H1 (cell line): ENCODE measurements around the gene GAST. TPM values are rescaled to one million over a fixed set of nuclear protein-coding genes. Genes with fewer than 3 reads are reported as not detected.

ENCODE experiments used
- CTCF ChIA-PET: fragments of 300-600 bp; sonication (Branson Sonifier 250); formaldehyde crosslinking; loops from one replicate; lab custom pipeline; 2021; ENCODE audit not compliant: partially characterized antibody; lab: Charles Lee
- POLR2A ChIA-PET: fragments of 300-600 bp; sonication (Branson Sonifier 250); formaldehyde crosslinking; loops from one replicate; lab custom pipeline; 2021; ENCODE audit warnings: inconsistent platforms; ENCODE audit not compliant: partially characterized antibody; lab: Charles Lee
- DNase-seq, 2 experiments: peaks; one replicate each; pipeline versions ENCODE4 v3.0.0 to v3.0.0-alpha.2; 2010 to 2022; ENCODE audit warnings: low spot score in 2 of 2, low read depth in 1 of 2, mixed read lengths in 1 of 2
- FAIRE-seq: peaks from 2 replicates; lab custom pipeline; 2011; peaks lifted over from hg19 to GRCh38; lab: Jason Lieb, UNC
- H2AFZ ChIP-seq: 2 replicates; pipeline ENCODE4 v1.8.1; 2012; ENCODE audit warnings: low read length, inconsistent platforms
- H2AK5ac ChIP-seq: 2 replicates; pipeline ENCODE4 v1.6.1; 2013; ENCODE audit warnings: low read depth, low read length
- H2BK120ac ChIP-seq: replicated peaks from 2 replicates; pipeline ENCODE3; 2013; ENCODE audit warnings: low read depth, low read length, inconsistent platforms
- H2BK12ac ChIP-seq: 2 replicates; pipeline ENCODE4 v1.6.1; 2013; ENCODE audit warnings: low read depth, low read length
- H2BK15ac ChIP-seq: 2 replicates; pipeline ENCODE4 v1.6.1; 2013; ENCODE audit warnings: low read length
- H2BK20ac ChIP-seq: 2 replicates; pipeline ENCODE4 v1.6.1; 2013; ENCODE audit warnings: low read length
- H2BK5ac ChIP-seq: 2 replicates; pipeline ENCODE4 v1.6.1; 2013; ENCODE audit warnings: low read depth, low read length
- H3K14ac ChIP-seq: 2 replicates; pipeline ENCODE4 v1.6.1; 2013; ENCODE audit warnings: inconsistent platforms; ENCODE audit not compliant: insufficient read length
- H3K18ac ChIP-seq: 2 replicates; pipeline ENCODE4 v1.6.1; 2013; ENCODE audit warnings: low read length; ENCODE audit errors: extremely low read depth
- H3K23ac ChIP-seq: 2 replicates; pipeline ENCODE4 v1.6.1; 2013; ENCODE audit warnings: inconsistent platforms; ENCODE audit not compliant: insufficient read length
- H3K23me2 ChIP-seq: 2 replicates; pipeline ENCODE4 v1.6.1; 2013; ENCODE audit warnings: low read depth, low read length
- H3K27ac ChIP-seq: 2 replicates; pipeline ENCODE4 v1.6.1; 2011; ENCODE audit warnings: low read depth, low read length, inconsistent platforms
- H3K27me3 ChIP-seq, 4 experiments: replicated peaks in 1 of 4; 1 replicate in 1 of 4; 2 replicates in 3 of 4; pipeline versions ENCODE4 v1.6.1 to v1.8.1; 2011 to 2013; ENCODE audit warnings: low read length in 3 of 4, mild to moderate bottlenecking in 3 of 4, inconsistent platforms in 2 of 4, mixed read lengths in 2 of 4, moderate library complexity in 1 of 4; ENCODE audit not compliant: control insufficient read depth in 3 of 4, insufficient read depth in 3 of 4; ENCODE audit errors: extremely low read depth in 1 of 4
- H3K36me3 ChIP-seq, 4 experiments: 2 replicates each; pipeline versions ENCODE4 v1.6.1 to v1.8.1; 2011 to 2013; ENCODE audit warnings: mild to moderate bottlenecking in 4 of 4, low read length in 3 of 4, moderate library complexity in 2 of 4, control low read depth in 1 of 4, inconsistent platforms in 1 of 4; ENCODE audit not compliant: insufficient read depth in 4 of 4, control insufficient read depth in 2 of 4
- H3K4ac ChIP-seq: replicated peaks from 2 replicates; pipeline ENCODE3; 2013; ENCODE audit warnings: low read length, low read depth, mixed read lengths, inconsistent platforms; ENCODE audit not compliant: insufficient read length
- H3K4me1 ChIP-seq, 4 experiments: replicated peaks in 1 of 4; 1 replicate in 1 of 4; 2 replicates in 3 of 4; pipeline versions ENCODE4 v1.6.1 to v1.8.1; 2011 to 2013; ENCODE audit warnings: low read length in 3 of 4, inconsistent platforms in 2 of 4, mixed read lengths in 1 of 4; ENCODE audit not compliant: insufficient read depth in 4 of 4, control insufficient read depth in 3 of 4
- H3K4me2 ChIP-seq, 2 experiments: 2 replicates each; pipeline versions ENCODE4 v1.6.1 to v1.8.1; 2011 to 2013; ENCODE audit warnings: low read depth in 2 of 2, low read length in 2 of 2, control low read depth in 1 of 2, inconsistent platforms in 1 of 2, mild to moderate bottlenecking in 1 of 2; ENCODE audit not compliant: insufficient read depth in 1 of 2
- H3K4me3 ChIP-seq, 4 experiments: fragments of 200-600, 300-600 bp in 1 of 4; sonication (generic), shearing (Covaris generic), sonication (Bioruptor Twin) in 1 of 4; 2 replicates each; pipeline versions ENCODE4 v1.5.1 to v1.8.1; 2011 to 2016; ENCODE audit warnings: low read length in 4 of 4, low read depth in 3 of 4, control low read depth in 2 of 4, inconsistent platforms in 2 of 4, mild to moderate bottlenecking in 2 of 4, mixed read lengths in 1 of 4, moderate library complexity in 1 of 4; ENCODE audit not compliant: insufficient read depth in 2 of 4; ENCODE audit errors: extremely low read depth in 1 of 4
- H3K56ac ChIP-seq: replicated peaks from 2 replicates; pipeline ENCODE3; 2013; ENCODE audit warnings: low read depth, mild to moderate bottlenecking, mixed read lengths, low read length, inconsistent platforms; ENCODE audit not compliant: insufficient read length
- H3K79me1 ChIP-seq: 2 replicates; pipeline ENCODE4 v1.6.1; 2013; ENCODE audit warnings: low read depth, low read length, control low read depth
- H3K79me2 ChIP-seq, 2 experiments: 2 replicates each; pipeline versions ENCODE4 v1.6.1 to v1.8.1; 2012 to 2013; ENCODE audit warnings: low read length in 2 of 2, mild to moderate bottlenecking in 2 of 2, inconsistent platforms in 1 of 2; ENCODE audit not compliant: insufficient read depth in 2 of 2, control insufficient read depth in 1 of 2
- H3K9ac ChIP-seq, 4 experiments: replicated peaks in 1 of 4; 1 replicate in 1 of 4; 2 replicates in 3 of 4; pipeline versions ENCODE4 v1.6.1 to v1.8.1; 2011 to 2013; ENCODE audit warnings: low read depth in 3 of 4, low read length in 3 of 4, control low read depth in 2 of 4, mild to moderate bottlenecking in 2 of 4, moderate library complexity in 2 of 4, inconsistent platforms in 1 of 4; ENCODE audit errors: extremely low read depth in 1 of 4
- H3K9me3 ChIP-seq, 2 experiments: 2 replicates each; pipeline versions ENCODE4 v1.6.1 to v1.8.1; 2012 to 2013; ENCODE audit warnings: mild to moderate bottlenecking in 2 of 2, moderate library complexity in 2 of 2, control low read depth in 1 of 2, inconsistent platforms in 1 of 2, low read depth in 1 of 2, low read length in 1 of 2, mixed read lengths in 1 of 2; ENCODE audit not compliant: insufficient read depth in 2 of 2
- H4K20me1 ChIP-seq, 2 experiments: replicated peaks in 1 of 2; 2 replicates each; pipeline versions ENCODE3 to v1.8.1; 2011 to 2013; ENCODE audit warnings: inconsistent platforms in 2 of 2, low read length in 2 of 2, mild to moderate bottlenecking in 1 of 2; ENCODE audit not compliant: insufficient read depth in 2 of 2, control insufficient read depth in 1 of 2
- H4K5ac ChIP-seq: 2 replicates; pipeline ENCODE4 v1.6.1; 2013; ENCODE audit warnings: low read length, low read depth, mixed read lengths, inconsistent platforms; ENCODE audit not compliant: insufficient read length
- H4K8ac ChIP-seq: 2 replicates; pipeline ENCODE4 v1.8.0; 2013; ENCODE audit warnings: mild to moderate bottlenecking, moderate library complexity, low read length, inconsistent platforms; ENCODE audit not compliant: insufficient read depth; ENCODE audit errors: extremely low read depth
- H4K91ac ChIP-seq: replicated peaks from 2 replicates; pipeline ENCODE3; 2013; ENCODE audit warnings: low read length, mixed read lengths, inconsistent platforms; ENCODE audit not compliant: insufficient read length
- CHD2 ChIP-seq: IDR thresholded peaks from 2 replicates; pipeline ENCODE4 v1.6.1; 2012; ENCODE audit warnings: low read length, improper control_type of control experiment
- E2F6 ChIP-seq: IDR thresholded peaks from 2 replicates; pipeline ENCODE4 v1.6.1; 2012; ENCODE audit warnings: inconsistent platforms
- EZH2 ChIP-seq: fragments of 200-600 bp; sonication (generic); IDR thresholded peaks from 2 replicates; pipeline ENCODE4 v1.7.1; 2012; ENCODE audit warnings: low read depth, mild to moderate bottlenecking, moderate library complexity, low read length, inconsistent platforms; ENCODE audit not compliant: severe bottlenecking
- GTF2F1 ChIP-seq: IDR thresholded peaks from 2 replicates; pipeline ENCODE4 v1.6.1; 2012; ENCODE audit warnings: low read depth, low read length, improper control_type of control experiment, borderline replicate concordance
- HDAC2 ChIP-seq, 2 experiments: fragments of 300-600 bp in 1 of 2; sonication (generic) in 1 of 2; IDR thresholded peaks; 2 replicates each; pipeline ENCODE4 v1.6.1; 2011 to 2012; ENCODE audit warnings: low read depth in 2 of 2, low read length in 2 of 2, mild to moderate bottlenecking in 2 of 2, moderate library complexity in 2 of 2, borderline replicate concordance in 1 of 2, inconsistent platforms in 1 of 2
- KDM4A ChIP-seq: IDR thresholded peaks from one replicate; pipeline ENCODE4 v1.7.1; 2012; ENCODE audit warnings: low read depth, mild to moderate bottlenecking, moderate library complexity, low read length, inconsistent platforms; ENCODE audit not compliant: severe bottlenecking
- MAFK ChIP-seq: IDR thresholded peaks from 2 replicates; pipeline ENCODE4 v1.6.1; 2012; ENCODE audit warnings: low read depth, mild to moderate bottlenecking, improper control_type of control experiment, low read length
- NRF1 ChIP-seq: IDR thresholded peaks from 2 replicates; pipeline ENCODE4 v1.6.1; 2011; ENCODE audit warnings: mild to moderate bottlenecking, low read depth, low read length, improper control_type of control experiment
- RAD21 ChIP-seq, 2 experiments: IDR thresholded peaks in 1 of 2; conservative IDR thresholded peaks in 1 of 2; 2 replicates each; pipeline ENCODE4 v1.6.1; 2011; ENCODE audit warnings: low read depth in 2 of 2, low read length in 2 of 2, improper control_type of control experiment in 1 of 2, inconsistent platforms in 1 of 2, mild to moderate bottlenecking in 1 of 2, moderate library complexity in 1 of 2
- RNF2 ChIP-seq: fragments of 200-900, 300-1000 bp; sonication (generic); IDR thresholded peaks from 2 replicates; pipeline ENCODE4 v1.7.1; 2016; ENCODE audit warnings: borderline replicate concordance, low read depth, mild to moderate bottlenecking, antibody characterized with exemption, low read length; ENCODE audit not compliant: poor library complexity, severe bottlenecking; ENCODE audit errors: missing control alignments
- SAP30 ChIP-seq: fragments of 300-600 bp; sonication (generic); IDR thresholded peaks from 2 replicates; pipeline ENCODE4 v1.7.1; 2012; ENCODE audit warnings: low read length, moderate library complexity, mild to moderate bottlenecking, inconsistent platforms; ENCODE audit not compliant: insufficient read depth, insufficient replicate concordance
- WGBS, 2 experiments: shearing (Covaris generic) in 1 of 2; methylation state at CpG; one replicate each; pipeline versions ENCODE4 v1.1.6 to v1.1.7; 2013 to 2015; ENCODE audit warnings: low lambda C conversion rate in 2 of 2, mixed read lengths in 2 of 2, inconsistent platforms in 1 of 2, low coverage in 1 of 2, missing lambda C conversion rate in 1 of 2; ENCODE audit not compliant: insufficient replicate concordance in 2 of 2, insufficient coverage in 1 of 2, insufficient read length in 1 of 2; ENCODE audit errors: extremely low coverage in 1 of 2, missing lambda C conversion rate in 1 of 2; 5-methylcytosine and 5-hydroxymethylcytosine counted together
- polyA plus RNA-seq, 7 experiments: library from polyadenylated mRNA; depleted of rRNA in 3 of 7; stranded (reverse) in 5 of 7; unstranded in 2 of 7; fragments of >200 nt in 5 of 7; fragments of 200-250 nt in 2 of 7; gene quantifications; 1 replicate in 5 of 7; 2 replicates in 1 of 7; 4 replicates in 1 of 7; pipeline versions ENCODE4 v1.2.1 to v1.2.3, GENCODE V29; 2011 to 2013; ENCODE audit warnings: missing spikeins in 2 of 7, mixed read lengths in 2 of 7
- total RNA-seq: library from RNA; stranded (reverse); fragmentation: NEBNext Ultra II Directional; extraction: Animal tissue kit (Norgen Biotek cat#: 25700); gene quantifications from 2 replicates; pipeline ENCODE4 v1.2.1, GENCODE V29; 2021

GAST gene
- total and polyA plus RNA-seq, 2 of the 8 experiments (the other 6 are each of a cell fraction or from before 2014, with no cell fraction given), result not detected

- no peak overlapping the region for H2BK20ac ChIP-seq
- H3K79me2 ChIP-seq, result no peaks in the 10 kb centered on the region
- CTCF ChIA-PET, result interaction anchor here (0.8 to 3.6 kb wide), 4 partner anchors 15 to 185 kb away, joined by 3 to 25 read pairs (median 6); partner anchors contain the start of gene JUP
- no peak overlapping the region for H2AK5ac ChIP-seq
- no peak overlapping the region for H2BK120ac ChIP-seq
- FAIRE-seq (no peak), DNase-seq (no peak)
- H2BK5ac ChIP-seq, result no peak overlapping the region
- no peak overlapping the region for H4K5ac ChIP-seq
- POLR2A ChIA-PET, result interaction anchor here (0.8 to 1.9 kb wide), 5 partner anchors 12 to 27 kb away, joined by 3 to 8 read pairs (median 4); partner anchors contain the start of gene HAP1
- H3K4ac ChIP-seq, result no peak overlapping the region
- H3K14ac ChIP-seq, result no peak overlapping the region
- H2BK15ac ChIP-seq, result no peak overlapping the region
- H3K9ac ChIP-seq, result no peak overlapping the region
- WGBS, 2 experiments, result 87% methylated on average over 6 of the region's 6 CpGs; no CpG with 5 or more reads in 1 of the 2 experiments
- H3K27ac ChIP-seq, result no peak overlapping the region
- H3K4me1 ChIP-seq, result no peaks in the 10 kb centered on the region
- no peak overlapping the region for H3K18ac ChIP-seq
- H3K4me2 ChIP-seq, result no peak overlapping the region
- no peaks in the 10 kb centered on the region; the same call in 1 of the 2 replicates for H3K23me2 ChIP-seq
- peaks cover 34 to 78% (median 61%) of the 10 kb centered on the region in 4 experiments; a peak in 7 of 8 replicates for H3K36me3 ChIP-seq
- H3K79me1 ChIP-seq, result 0 out of 2 replicates have a peak, but pooled peaks cover 2% of the 10 kb centered on the region
- H2BK12ac ChIP-seq, result no peak overlapping the region
- H3K27me3 ChIP-seq, result no peaks in the 10 kb centered on the region
- H4K91ac ChIP-seq, result no peak overlapping the region
- no peak overlapping the region for H3K23ac ChIP-seq
- H4K8ac ChIP-seq, result no peak overlapping the region
- H4K20me1 ChIP-seq, result peaks cover 5 to 19% of the 10 kb centered on the region in 2 experiments
- no peak overlapping the region for H3K4me3 ChIP-seq
- H3K9me3 ChIP-seq, result no peaks in the 10 kb centered on the region
- no peak for TF ChIP-seq MAFK
- TF ChIP-seq GTF2F1, result no peak
- TF ChIP-seq RNF2, result no peak
- TF ChIP-seq RAD21 (IDR thresholded peaks at IDR 0.05 in 1 of 2, conservative IDR thresholded peaks at IDR 0.05 in 1 of 2; ENCODE audit: low read depth in 2 of 2, low read length in 2 of 2), result no peak
- TF ChIP-seq NRF1, result no peak
- TF ChIP-seq E2F6, result no peak
- no peak for TF ChIP-seq HDAC2 (IDR thresholded peaks at IDR 0.05; ENCODE audit: borderline replicate concordance in 1 of 2, low read depth in 2 of 2, low read length in 2 of 2)
- TF ChIP-seq EZH2, result no peak
- TF ChIP-seq CHD2, result no peak
- TF ChIP-seq SAP30, result no peak
- no peak for TF ChIP-seq KDM4A
- H2AFZ ChIP-seq, result no peak overlapping the region
- H3K56ac ChIP-seq, result no peak overlapping the region
Observed at GRCh38 chr17:41762391-41762790, 50.3 kb downstream of the GAST start.
